Osteoblast (primary cell): ENCODE results near the gene FAM53A. TPM values are rescaled to one million over a fixed set of nuclear protein-coding genes. Genes with fewer than 3 reads are reported as not detected.

Experiments
- DNase-seq: peaks from one replicate; pipeline ENCODE4 v3.0.0; 2011; ENCODE audit warnings: low spot score, mixed read lengths; ENCODE audit not compliant: insufficient read length; ENCODE audit errors: missing footprints
- H2AFZ ChIP-seq: 2 replicates; pipeline ENCODE4 v1.6.0; 2011; ENCODE audit warnings: mild to moderate bottlenecking, low read length
- H3K27ac ChIP-seq: 2 replicates; pipeline ENCODE4 v1.5.1; 2011; ENCODE audit warnings: mild to moderate bottlenecking, low read depth, low read length, moderate library complexity
- H3K27me3 ChIP-seq: 2 replicates; pipeline ENCODE4 v1.6.0; 2012; ENCODE audit warnings: mild to moderate bottlenecking, control low read depth, inconsistent platforms, low read length, moderate library complexity; ENCODE audit not compliant: insufficient read depth
- H3K36me3 ChIP-seq: 2 replicates; pipeline ENCODE4 v1.5.1; 2011; ENCODE audit warnings: mild to moderate bottlenecking, low read length, control low read depth, moderate library complexity; ENCODE audit not compliant: insufficient read depth
- H3K4me1 ChIP-seq: 2 replicates; pipeline ENCODE4 v1.5.1; 2011; ENCODE audit warnings: mild to moderate bottlenecking, low read length, control low read depth, moderate library complexity; ENCODE audit not compliant: insufficient read depth
- H3K4me2 ChIP-seq: 2 replicates; pipeline ENCODE4 v1.6.0; 2011; ENCODE audit warnings: mild to moderate bottlenecking, low read length; ENCODE audit not compliant: insufficient read depth
- H3K4me3 ChIP-seq: fragments of 200-600 bp; sonication (generic); 3 replicates; pipeline ENCODE4 v1.5.1; 2012; ENCODE audit warnings: mild to moderate bottlenecking, low read length, inconsistent platforms; ENCODE audit not compliant: insufficient read depth
- H3K79me2 ChIP-seq: 2 replicates; pipeline ENCODE4 v1.6.0; 2012; ENCODE audit warnings: mild to moderate bottlenecking, low read length, control low read depth, inconsistent platforms; ENCODE audit not compliant: insufficient read depth
- H3K9me3 ChIP-seq: 2 replicates; pipeline ENCODE4 v1.5.1; 2011; ENCODE audit warnings: low read depth, low read length, control low read depth
- H4K20me1 ChIP-seq: 2 replicates; pipeline ENCODE4 v1.6.0; 2012; ENCODE audit warnings: mild to moderate bottlenecking, low read length, control low read depth; ENCODE audit not compliant: insufficient read depth
- total RNA-seq: library from RNA; depleted of rRNA; stranded (reverse); fragments of >200 nt; gene quantifications from 2 replicates; pipeline ENCODE4 v1.2.3, GENCODE V29; 2012
- TF ChIP-seq, protein P1 (sequence below): IDR thresholded peaks from 2 replicates; pipeline ENCODE4 v1.5.1; 2011; ENCODE audit warnings: mild to moderate bottlenecking, low read depth, low read length, moderate library complexity; ENCODE audit errors: extremely low read depth

Gene FAM53A
- total RNA-seq, 1 donor, result 4.3 TPM

DNA sequence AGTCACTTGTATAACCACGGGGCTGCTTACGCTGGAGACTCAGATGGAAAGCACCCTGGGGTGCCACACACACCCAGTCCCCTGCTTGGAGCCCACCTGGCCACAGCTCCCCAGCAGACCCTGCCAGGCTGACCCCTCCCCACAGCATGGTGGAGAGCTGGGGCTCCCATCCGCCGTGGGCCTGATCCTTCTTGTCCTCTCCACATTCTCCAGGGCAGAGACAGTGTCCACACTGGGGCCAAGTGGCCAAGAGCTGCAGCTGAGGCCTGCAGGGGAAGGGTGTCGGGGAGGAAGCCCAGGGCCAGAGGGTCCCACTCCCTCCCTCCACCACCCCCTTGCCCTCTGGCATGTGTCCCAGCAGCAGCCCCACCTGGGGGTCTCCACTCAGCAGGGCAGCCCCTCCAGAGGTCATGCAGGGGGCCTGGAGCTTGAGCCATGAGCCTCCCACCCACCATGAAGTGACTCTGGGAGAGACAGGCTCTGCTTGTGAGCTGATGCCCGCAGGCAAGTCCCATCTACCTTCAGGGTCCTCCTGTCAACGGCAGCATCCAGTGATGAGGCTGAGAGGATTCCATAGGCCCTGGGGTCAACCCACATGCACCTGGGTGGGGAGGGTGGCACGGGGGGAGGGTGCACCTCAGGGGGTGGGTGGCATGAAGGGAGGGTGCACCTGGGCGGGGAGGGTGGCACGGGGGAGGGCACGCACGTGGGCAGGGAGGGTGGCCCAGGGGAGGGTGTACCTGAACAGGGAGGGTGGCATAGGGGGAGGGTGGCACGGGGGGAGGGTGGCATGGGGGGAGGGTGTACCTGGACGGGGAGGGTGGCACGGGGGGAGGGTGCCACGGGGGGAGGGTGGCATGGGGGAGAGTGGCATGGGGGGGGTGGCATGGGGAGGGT, 56.4 kb downstream of the FAM53A start:
- Histone ChIP-seq H4K20me1 (no peaks in the 10 kb centered on the region), H2AFZ (no peak overlapping the region), H3K79me2 (no peaks in the 10 kb centered on the region), H3K9me3 (no peaks in the 10 kb centered on the region), H3K4me3 (no peak overlapping the region), H3K36me3 (no peaks in the 10 kb centered on the region), H3K4me2 (no peak overlapping the region), H3K27me3 (no peaks in the 10 kb centered on the region), H3K4me1 (no peaks in the 10 kb centered on the region), H3K27ac (no peak overlapping the region)
- DNase-seq, result no peak
- TF ChIP-seq, protein P1, sequence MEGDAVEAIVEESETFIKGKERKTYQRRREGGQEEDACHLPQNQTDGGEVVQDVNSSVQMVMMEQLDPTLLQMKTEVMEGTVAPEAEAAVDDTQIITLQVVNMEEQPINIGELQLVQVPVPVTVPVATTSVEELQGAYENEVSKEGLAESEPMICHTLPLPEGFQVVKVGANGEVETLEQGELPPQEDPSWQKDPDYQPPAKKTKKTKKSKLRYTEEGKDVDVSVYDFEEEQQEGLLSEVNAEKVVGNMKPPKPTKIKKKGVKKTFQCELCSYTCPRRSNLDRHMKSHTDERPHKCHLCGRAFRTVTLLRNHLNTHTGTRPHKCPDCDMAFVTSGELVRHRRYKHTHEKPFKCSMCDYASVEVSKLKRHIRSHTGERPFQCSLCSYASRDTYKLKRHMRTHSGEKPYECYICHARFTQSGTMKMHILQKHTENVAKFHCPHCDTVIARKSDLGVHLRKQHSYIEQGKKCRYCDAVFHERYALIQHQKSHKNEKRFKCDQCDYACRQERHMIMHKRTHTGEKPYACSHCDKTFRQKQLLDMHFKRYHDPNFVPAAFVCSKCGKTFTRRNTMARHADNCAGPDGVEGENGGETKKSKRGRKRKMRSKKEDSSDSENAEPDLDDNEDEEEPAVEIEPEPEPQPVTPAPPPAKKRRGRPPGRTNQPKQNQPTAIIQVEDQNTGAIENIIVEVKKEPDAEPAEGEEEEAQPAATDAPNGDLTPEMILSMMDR, result no peak

DNA sequence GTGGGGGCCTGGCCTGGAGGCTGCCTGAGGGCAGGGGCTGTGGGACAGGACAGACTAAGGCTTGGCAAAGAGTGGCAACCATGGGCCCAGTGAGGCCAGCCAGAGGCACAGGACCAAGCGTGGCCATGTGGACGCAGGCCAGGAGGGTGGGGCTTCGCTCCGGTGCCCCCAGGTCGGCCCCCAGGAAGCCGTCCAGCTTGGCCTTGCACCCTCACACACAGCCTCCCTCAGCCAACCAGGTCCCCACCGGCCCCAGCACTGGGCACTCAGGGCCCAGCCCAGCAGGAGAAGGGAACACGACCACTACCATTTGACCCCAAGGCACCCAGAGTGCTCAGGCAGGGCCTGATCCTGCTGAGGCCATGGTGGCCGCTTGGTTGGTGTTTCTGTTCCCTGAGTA, 57.2 kb downstream of the FAM53A start:
- no peak overlapping the region for H3K27ac ChIP-seq
- H4K20me1 ChIP-seq, result no peaks in the 10 kb centered on the region
- no peaks in the 10 kb centered on the region for H3K79me2 ChIP-seq
- H3K36me3 ChIP-seq, result no peaks in the 10 kb centered on the region
- H3K4me3 ChIP-seq, result no peak overlapping the region
- no peak for DNase-seq
- H3K27me3 ChIP-seq, result no peaks in the 10 kb centered on the region
- H3K9me3 ChIP-seq, result no peaks in the 10 kb centered on the region
- TF ChIP-seq, protein P1, result no peak
- no peak overlapping the region for H3K4me2 ChIP-seq
- no peak overlapping the region for H2AFZ ChIP-seq
- H3K4me1 ChIP-seq, result no peaks in the 10 kb centered on the region

DNA sequence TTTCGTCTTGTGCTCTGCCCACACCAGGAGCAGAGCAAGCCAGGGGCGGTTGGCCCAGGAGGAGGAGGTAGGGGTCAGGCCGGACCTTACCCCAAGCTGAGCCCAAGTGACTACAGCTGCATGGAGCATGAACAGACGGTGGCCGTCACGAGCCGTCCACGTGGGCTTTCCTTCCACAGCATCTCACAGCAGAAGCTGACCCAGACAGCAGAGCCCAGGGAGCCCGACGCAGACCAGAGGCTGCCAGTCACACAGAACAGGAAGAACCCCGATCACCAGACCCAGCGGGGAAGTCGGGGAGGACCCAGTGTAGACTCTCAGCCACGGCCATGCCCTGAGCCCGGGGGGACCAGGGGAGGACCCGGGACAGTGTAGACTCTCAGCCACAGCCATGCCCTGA, 58.0 kb downstream of the FAM53A start:
- no peaks in the 10 kb centered on the region for H3K79me2 ChIP-seq
- H3K27me3 ChIP-seq, result no peaks in the 10 kb centered on the region
- H3K4me2 ChIP-seq, result no peak overlapping the region
- DNase-seq, result no peak
- H3K36me3 ChIP-seq, result no peaks in the 10 kb centered on the region
- no peak overlapping the region for H3K27ac ChIP-seq
- no peaks in the 10 kb centered on the region for H4K20me1 ChIP-seq
- H2AFZ ChIP-seq, result no peak overlapping the region
- H3K4me3 ChIP-seq, result no peak overlapping the region
- TF ChIP-seq, protein P1, result no peak
- no peaks in the 10 kb centered on the region for H3K9me3 ChIP-seq
- H3K4me1 ChIP-seq, result no peaks in the 10 kb centered on the region

DNA sequence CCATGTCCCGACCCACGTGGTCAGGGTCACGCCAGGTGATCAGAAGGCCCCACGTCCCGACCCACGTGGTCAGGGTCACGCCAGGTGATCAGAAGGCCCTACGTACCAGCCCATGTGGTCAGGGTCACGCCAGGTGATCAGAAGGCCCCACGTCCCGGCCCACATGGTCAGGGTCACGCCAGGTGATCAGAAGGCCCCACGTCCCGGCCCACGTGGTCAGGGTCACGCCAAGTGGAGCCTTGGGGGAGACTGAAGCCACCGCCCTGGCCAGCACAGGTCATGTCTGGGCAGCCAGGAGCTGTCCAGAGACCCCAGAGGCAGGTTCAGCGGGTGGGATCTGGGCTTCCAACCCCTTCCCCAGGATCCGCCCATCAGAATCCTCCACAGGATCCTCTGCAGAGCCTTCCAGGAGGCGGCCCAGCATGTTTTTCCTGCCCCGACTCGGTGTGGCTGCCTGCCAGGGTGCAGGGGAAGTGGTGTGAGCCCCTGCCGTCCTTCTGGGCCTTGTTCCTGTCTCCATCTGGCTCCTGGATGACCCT, 58.4 kb downstream of the FAM53A start:
- TF ChIP-seq, protein P1, result no peak
- Histone ChIP-seq H3K79me2 (no peaks in the 10 kb centered on the region), H3K27me3 (no peaks in the 10 kb centered on the region), H3K36me3 (no peaks in the 10 kb centered on the region), H3K4me1 (no peaks in the 10 kb centered on the region), H3K4me3 (no peak overlapping the region), H4K20me1 (no peaks in the 10 kb centered on the region), H3K9me3 (no peaks in the 10 kb centered on the region), H3K4me2 (no peak overlapping the region), H2AFZ (no peak overlapping the region), H3K27ac (no peak overlapping the region)
- no peak for DNase-seq
